GM12874 (cell line): ENCODE data around the gene GALNT10.

Source experiments
- TF ChIP-seq, protein P1 (sequence below): IDR thresholded peaks from 2 replicates; pipeline ENCODE4 v1.5.1; 2011; ENCODE audit warnings: low read depth, mild to moderate bottlenecking, control low read depth, low read length, moderate library complexity; ENCODE audit not compliant: insufficient read depth

The GALNT10 gene

DNA sequence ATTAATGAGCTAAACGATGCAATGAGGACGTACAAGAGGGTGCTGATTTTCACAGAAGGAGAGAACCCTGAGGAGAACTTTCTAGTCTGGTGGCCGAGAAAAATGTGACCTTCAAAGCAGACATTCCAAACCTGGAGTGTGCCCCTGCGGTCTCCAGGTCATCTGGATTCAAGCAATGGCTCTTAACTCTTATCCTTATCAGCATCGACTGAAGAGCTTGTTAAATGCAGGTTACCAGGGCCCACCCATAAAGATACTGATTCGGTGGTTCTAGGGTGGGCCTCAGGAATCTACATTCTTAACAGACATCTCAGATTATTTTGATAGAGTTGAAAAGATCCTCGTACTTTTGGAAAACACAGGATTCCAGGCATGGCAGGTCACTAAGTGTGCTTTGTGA is 151.7 kb downstream of the GALNT10 start:
- TF ChIP-seq, protein P1, sequence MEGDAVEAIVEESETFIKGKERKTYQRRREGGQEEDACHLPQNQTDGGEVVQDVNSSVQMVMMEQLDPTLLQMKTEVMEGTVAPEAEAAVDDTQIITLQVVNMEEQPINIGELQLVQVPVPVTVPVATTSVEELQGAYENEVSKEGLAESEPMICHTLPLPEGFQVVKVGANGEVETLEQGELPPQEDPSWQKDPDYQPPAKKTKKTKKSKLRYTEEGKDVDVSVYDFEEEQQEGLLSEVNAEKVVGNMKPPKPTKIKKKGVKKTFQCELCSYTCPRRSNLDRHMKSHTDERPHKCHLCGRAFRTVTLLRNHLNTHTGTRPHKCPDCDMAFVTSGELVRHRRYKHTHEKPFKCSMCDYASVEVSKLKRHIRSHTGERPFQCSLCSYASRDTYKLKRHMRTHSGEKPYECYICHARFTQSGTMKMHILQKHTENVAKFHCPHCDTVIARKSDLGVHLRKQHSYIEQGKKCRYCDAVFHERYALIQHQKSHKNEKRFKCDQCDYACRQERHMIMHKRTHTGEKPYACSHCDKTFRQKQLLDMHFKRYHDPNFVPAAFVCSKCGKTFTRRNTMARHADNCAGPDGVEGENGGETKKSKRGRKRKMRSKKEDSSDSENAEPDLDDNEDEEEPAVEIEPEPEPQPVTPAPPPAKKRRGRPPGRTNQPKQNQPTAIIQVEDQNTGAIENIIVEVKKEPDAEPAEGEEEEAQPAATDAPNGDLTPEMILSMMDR, result no peak

DNA sequence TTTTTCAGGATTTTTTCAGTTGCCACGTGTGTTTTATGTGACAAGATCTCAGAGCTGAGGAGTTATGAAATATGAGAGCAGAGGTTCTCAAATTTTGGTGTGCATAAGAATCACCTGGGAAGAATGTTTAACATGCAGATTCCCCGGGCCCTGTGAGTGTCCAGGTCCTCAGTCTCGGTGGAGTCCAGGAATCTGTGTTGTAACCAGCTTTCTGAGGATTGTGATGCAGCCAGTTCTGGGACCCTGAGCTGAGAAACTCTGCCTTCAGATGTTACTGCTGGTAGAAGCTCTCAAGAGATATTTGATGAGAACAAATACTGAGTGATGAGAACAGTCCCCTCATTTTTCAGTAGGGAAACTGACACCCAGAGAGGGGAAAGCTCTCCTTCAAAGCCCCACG is 152.4 kb downstream of the GALNT10 start:
- TF ChIP-seq, protein P1, result no peak

DNA sequence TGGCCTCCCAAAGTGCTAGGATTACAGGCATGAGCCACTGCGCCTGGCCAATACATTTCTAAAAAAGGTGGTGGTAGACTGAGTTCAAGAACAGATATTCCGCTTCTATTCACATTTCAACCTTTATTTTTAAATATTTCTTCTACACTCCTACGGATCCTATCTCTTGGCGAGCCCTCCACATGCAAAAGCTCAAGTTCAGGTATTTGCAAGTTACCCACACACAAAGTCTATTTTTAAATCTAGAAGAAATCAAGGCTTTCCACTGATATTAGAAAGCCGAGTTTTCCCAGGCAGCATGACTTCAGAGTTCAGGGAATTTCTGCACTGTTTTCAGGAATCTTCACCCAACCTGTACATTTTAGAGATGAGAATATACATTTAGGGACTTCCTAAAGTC is 153.9 kb downstream of the GALNT10 start:
- TF ChIP-seq, protein P1, result no peak

DNA sequence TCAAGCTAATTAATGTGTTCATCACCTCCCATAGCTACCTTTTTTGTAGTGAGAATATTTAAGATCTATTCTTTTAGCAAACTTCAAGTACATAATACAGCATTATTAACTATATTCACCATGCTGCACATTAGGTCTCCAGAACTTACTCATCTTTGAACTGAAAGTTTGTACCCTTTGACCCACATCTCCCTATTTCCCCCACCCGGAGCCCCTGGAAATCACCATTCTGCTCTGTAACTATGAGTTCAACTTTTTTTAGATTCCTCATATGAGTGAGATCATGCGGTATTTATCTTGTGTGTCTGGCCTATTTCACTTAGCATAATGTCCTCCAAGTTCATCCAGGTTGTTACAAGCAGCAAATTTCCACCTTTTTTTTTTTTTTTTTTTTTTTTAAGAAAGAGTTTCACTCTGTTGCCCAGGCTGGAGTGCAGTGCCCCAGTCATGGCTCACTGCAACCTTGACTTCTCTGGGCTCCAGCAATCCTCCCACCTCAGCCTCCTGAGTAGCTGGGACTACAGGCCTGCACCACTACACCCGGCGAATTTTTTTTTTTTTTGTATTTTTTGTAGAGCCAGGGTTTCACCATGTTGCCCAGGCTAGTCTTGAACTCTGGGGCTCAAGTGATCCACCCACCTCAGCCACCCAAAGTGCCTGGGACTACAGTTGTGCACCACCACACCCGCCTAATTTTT is 154.9 kb downstream of the GALNT10 start:
- TF ChIP-seq, protein P1, result no peak

DNA sequence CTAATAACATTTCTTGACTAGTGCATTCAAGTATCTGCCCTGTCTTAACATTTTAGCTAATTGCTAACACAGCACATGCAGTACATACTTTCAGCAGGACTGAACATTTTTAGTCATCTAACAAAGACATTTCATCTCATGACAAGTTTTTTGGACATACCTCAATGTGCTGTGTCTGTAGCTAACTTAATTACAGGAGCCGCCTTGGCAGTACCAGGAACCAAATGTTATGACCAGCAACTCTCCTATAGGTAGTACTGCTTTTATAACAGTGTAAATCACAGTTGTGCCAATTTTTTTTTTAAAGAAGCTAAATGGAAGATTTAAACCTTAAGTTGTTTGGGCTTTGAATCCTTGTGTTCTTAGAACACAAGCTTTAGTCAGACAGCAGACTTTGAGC is 155.9 kb downstream of the GALNT10 start:
- TF ChIP-seq, protein P1, result no peak

DNA sequence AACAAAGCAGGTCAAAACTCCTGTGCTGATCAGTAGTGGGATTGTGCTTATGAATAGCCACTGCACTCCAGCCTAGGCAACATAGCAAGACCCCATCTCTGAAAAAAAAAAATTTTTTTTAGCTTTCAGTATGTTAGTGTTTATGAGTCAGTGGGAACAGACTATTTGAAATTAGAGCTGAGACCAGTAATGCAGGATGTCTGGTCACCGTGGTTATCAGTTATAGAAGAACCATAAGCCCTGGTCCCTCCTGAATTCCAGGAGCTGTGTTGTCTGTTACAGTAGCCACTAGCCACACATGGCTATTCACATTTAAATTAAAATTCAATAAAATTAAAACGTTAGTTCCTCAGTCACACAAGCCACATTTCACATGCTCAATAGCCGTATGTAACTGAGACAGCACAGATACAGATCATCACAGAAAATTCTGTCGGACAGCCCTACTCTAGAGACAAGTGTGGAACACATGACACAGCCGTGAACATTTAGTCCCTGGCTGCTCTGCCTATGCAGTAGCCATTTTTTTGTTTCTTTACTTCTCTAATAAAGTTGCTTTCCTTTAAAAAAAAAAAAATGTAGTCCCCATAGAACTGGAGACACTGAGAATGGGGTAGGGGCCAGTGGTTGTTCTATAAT is 159.2 kb downstream of the GALNT10 start:
- TF ChIP-seq, protein P1, result no peak

DNA sequence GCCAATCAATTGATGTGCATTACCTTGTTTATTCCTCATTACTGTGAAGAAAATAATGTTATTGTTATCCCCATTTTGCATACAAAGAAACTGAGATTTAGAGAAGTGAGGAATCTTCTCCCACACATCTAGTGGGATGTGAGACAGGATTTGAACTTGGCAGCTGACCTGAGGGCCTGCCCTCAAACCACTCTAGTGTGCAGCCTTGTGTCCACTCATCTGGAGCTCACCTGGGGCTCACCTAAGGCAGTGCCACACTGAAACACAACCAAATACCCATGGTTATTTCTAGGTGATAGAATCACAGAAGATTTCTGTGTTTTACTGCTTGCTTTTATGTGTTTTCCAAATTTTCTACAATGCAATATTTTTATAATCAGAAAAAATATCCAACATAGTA is 160.6 kb downstream of the GALNT10 start:
- TF ChIP-seq, protein P1, result no peak
